GM23248 (cell line): ENCODE data around the gene LAMP5.

Experiments
- EZH2 ChIP-seq: fragments of 200-600 bp; sonication (generic); IDR thresholded peaks from 2 replicates; pipeline ENCODE4 v1.6.1; 2018; ENCODE audit warnings: antibody characterized with exemption, mild to moderate bottlenecking; ENCODE audit not compliant: insufficient read depth, poor library complexity, severe bottlenecking
- EZH2phosphoT487 ChIP-seq: fragments of 200-600 bp; sonication (generic); IDR thresholded peaks from 2 replicates; pipeline ENCODE4 v1.6.1; 2018; ENCODE audit warnings: antibody characterized with exemption, moderate library complexity, mild to moderate bottlenecking, low read depth; ENCODE audit not compliant: insufficient read depth

DNA sequence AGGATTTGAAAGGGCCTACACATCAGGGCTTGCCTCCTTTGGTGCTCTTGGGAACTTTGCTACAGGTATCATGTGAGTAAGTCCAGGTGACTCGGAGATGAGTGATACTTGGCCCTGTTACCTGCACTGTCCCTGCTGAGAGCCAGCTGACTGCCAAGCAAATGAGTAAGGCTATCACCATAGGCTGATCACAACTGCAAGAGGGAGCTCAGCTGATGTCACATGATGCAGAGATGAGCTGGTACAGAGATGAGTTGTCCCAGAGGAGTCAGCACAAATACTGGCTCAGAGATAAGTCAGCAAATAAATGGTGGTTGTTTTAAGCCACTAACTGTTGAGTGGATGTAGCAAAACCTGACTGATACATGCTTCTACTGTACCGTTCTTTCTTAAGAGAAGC is 41.4 kb downstream of the LAMP5 start:
- TF ChIP-seq EZH2 (no peak), EZH2phosphoT487 (no peak)
